Lung (tissue), 12 donors: ENCODE measurements around the gene ANP32B. TPM values are rescaled to one million over a fixed set of nuclear protein-coding genes. Genes with fewer than 3 reads are reported as not detected.
"Not testable (repeated sequence)": the region's sequence is repeated elsewhere in the genome, so short reads cannot be mapped to it uniquely, and the experiment has no call there.

Experiments
- ATAC-seq: fragments of 200-7000 bp; cut with Tn5 transposase; one replicate; pipeline ENCODE4 v1.9.1; 2020; ENCODE audit warnings: moderate number of reproducible peaks; ENCODE audit not compliant: insufficient read depth, low FRiP score
- DNase-seq, 3 donors: peaks; one replicate each; pipeline ENCODE4 v3.0.0-alpha.2; 2013 to 2017
- H3K27ac ChIP-seq, 2 donors: one replicate each; pipeline ENCODE4 v1.5.1; 2013; ENCODE audit warnings: mild to moderate bottlenecking in 2 of 2, moderate library complexity in 2 of 2, control low read depth in 1 of 2, inconsistent platforms in 1 of 2, low read depth in 1 of 2, low read length in 1 of 2
- H3K27me3 ChIP-seq, 3 donors: one replicate each; pipeline ENCODE4 v1.5.1; 2013; ENCODE audit warnings: low read length in 2 of 3; ENCODE audit not compliant: control insufficient read depth in 3 of 3, insufficient read depth in 3 of 3
- H3K36me3 ChIP-seq, 4 donors: one replicate each; pipeline ENCODE4 v1.5.1; 2013; ENCODE audit warnings: low read length in 4 of 4, mild to moderate bottlenecking in 1 of 4, moderate library complexity in 1 of 4; ENCODE audit not compliant: control insufficient read depth in 4 of 4, insufficient read depth in 4 of 4
- H3K4me1 ChIP-seq, 5 donors: one replicate each; pipeline ENCODE4 v1.5.1; 2013; ENCODE audit warnings: low read length in 5 of 5, mild to moderate bottlenecking in 2 of 5, moderate library complexity in 1 of 5; ENCODE audit not compliant: control insufficient read depth in 5 of 5, insufficient read depth in 5 of 5
- H3K4me3 ChIP-seq: one replicate; pipeline ENCODE4 v1.5.1; 2013; ENCODE audit warnings: mild to moderate bottlenecking, control low read depth, moderate library complexity
- H3K9ac ChIP-seq, 2 donors: one replicate each; pipeline ENCODE4 v1.5.1; 2013; ENCODE audit warnings: low read length in 2 of 2, control low read depth in 1 of 2; ENCODE audit not compliant: insufficient read depth in 1 of 2
- H3K9me3 ChIP-seq, 4 donors: one replicate each; pipeline ENCODE4 v1.5.1; 2013; ENCODE audit warnings: low read length in 3 of 4, mild to moderate bottlenecking in 1 of 4, moderate library complexity in 1 of 4; ENCODE audit not compliant: control insufficient read depth in 4 of 4, insufficient read depth in 3 of 4
- CTCF ChIP-seq: IDR thresholded peaks from 2 replicates; pipeline ENCODE4 v1.5.1; 2012; ENCODE audit warnings: mild to moderate bottlenecking; ENCODE audit errors: control extremely low read depth, extremely low read depth
- WGBS, 2 donors: extraction: QIAGEN DNeasy Blood & Tissue Kit; methylation state at CpG; one replicate each; pipeline ENCODE4 v1.1.7; 2013; 5-methylcytosine and 5-hydroxymethylcytosine counted together
- polyA plus RNA-seq, 2 donors: library from polyadenylated mRNA; stranded (reverse); fragments of 200-250 nt; gene quantifications; one replicate each; pipeline ENCODE4 v1.2.1, GENCODE V29; 2013
- total RNA-seq, 2 donors: library from RNA; depleted of rRNA in 1 of 2; stranded (reverse); fragments of >200 nt in 1 of 2; gene quantifications; one replicate each; pipeline ENCODE4 v1.2.1, GENCODE V29; 2014 to 2021
- donor health status: control.
- donor health status: control.
- donor health status: Bipolar disorder and iron deficiency.
- donor health status: healthy.
- donor health status: DM: yes; HTN: yes; CAD: no.

ANP32B gene
- total and polyA plus RNA-seq, 4 donors = 45.4 to 152 (median 103) TPM

GRCh38 chr9:97941323-97941722 is 41.8 kb upstream of the ANP32B start:
- no peak for ATAC-seq
- Histone ChIP-seq H3K9ac (no peak overlapping the region), H3K36me3 (no peaks in the 10 kb centered on the region), H3K4me1 (no peaks in the 10 kb centered on the region), H3K4me3 (no peak overlapping the region), H3K27me3 (peaks cover 0 to 15% (median 5%) of the 10 kb centered on the region in 3 donors), H3K27ac (no peak overlapping the region), H3K9me3 (no peaks in the 10 kb centered on the region)
- 78 to 94% methylated on average over 1 of the region's 1 CpG for WGBS, 2 donors
- no peak for TF ChIP-seq CTCF
- no peak for DNase-seq

GRCh38 chr9:97943308-97943855 is 39.8 kb upstream of the ANP32B start:
- H3K27me3 ChIP-seq = peaks cover 0 to 15% (median 5%) of the 10 kb centered on the region in 3 donors
- no peaks in the 10 kb centered on the region for H3K4me1 ChIP-seq
- H3K9me3 ChIP-seq = no peaks in the 10 kb centered on the region
- no peak overlapping the region for H3K27ac ChIP-seq
- TF ChIP-seq CTCF = no peak
- ATAC-seq (no peak), DNase-seq (no peak)
- H3K9ac ChIP-seq = no peak overlapping the region
- H3K36me3 ChIP-seq = no peaks in the 10 kb centered on the region
- no peak overlapping the region for H3K4me3 ChIP-seq

- DNase-seq (no peak), ATAC-seq (no peak)
- Histone ChIP-seq H3K27me3 (peaks cover 0 to 15% (median 5%) of the 10 kb centered on the region in 3 donors), H3K36me3 (no peaks in the 10 kb centered on the region), H3K27ac (no peak overlapping the region), H3K4me1 (no peaks in the 10 kb centered on the region), H3K9me3 (no peaks in the 10 kb centered on the region), H3K9ac (no peak overlapping the region), H3K4me3 (no peak overlapping the region)
- WGBS, 2 donors = 91 to 93% methylated on average over 3 of the region's 3 CpGs
- no peak for TF ChIP-seq CTCF
These were observed 38.5 kb upstream of the ANP32B start for GRCh38 chr9:97944612-97945011.

GRCh38 chr9:97945470-97945869 is 37.7 kb upstream of the ANP32B start:
- peaks cover 0 to 15% (median 5%) of the 10 kb centered on the region in 3 donors for H3K27me3 ChIP-seq
- H3K4me3 ChIP-seq, H3K9me3 ChIP-seq, H3K27ac ChIP-seq, H3K9ac ChIP-seq, ATAC-seq, DNase-seq, H3K36me3 ChIP-seq, H3K4me1 ChIP-seq: not testable (repeated sequence)
- WGBS, 2 donors = 82 to 90% methylated on average over 2 of the region's 2 CpGs

GRCh38 chr9:97947094-97947493 is 36.0 kb upstream of the ANP32B start:
- H3K27ac ChIP-seq, ATAC-seq, DNase-seq, H3K9me3 ChIP-seq, H3K4me1 ChIP-seq, H3K36me3 ChIP-seq, H3K9ac ChIP-seq, H3K4me3 ChIP-seq: not testable (repeated sequence)
- 40 to 57% methylated on average over 2 of the region's 2 CpGs for WGBS, 2 donors
- peaks cover 0 to 10% (median 5%) of the 10 kb centered on the region in 3 donors for H3K27me3 ChIP-seq

GRCh38 chr9:97950873-97951272 is 32.3 kb upstream of the ANP32B start:
- not testable (repeated sequence) for H3K4me3 ChIP-seq, H3K36me3 ChIP-seq, DNase-seq, H3K9me3 ChIP-seq, H3K27ac ChIP-seq, H3K27me3 ChIP-seq, H3K9ac ChIP-seq, ATAC-seq, H3K4me1 ChIP-seq
- WGBS, 2 donors = 83 to 100% methylated on average over 5 of the region's 5 CpGs
